ENCODE data around the gene RNF222.
"Not testable (repeated sequence)": the region's sequence is repeated elsewhere in the genome, so short reads cannot be mapped to it uniquely, and the experiment has no call there.

RNF222 gene

GRCh38 chr17:8412089-8412488 lies 14.5 kb upstream of the RNF222 start:
- DNase-seq (ENCODE audit: low spot score): no peak

GRCh38 chr17:8410883-8411238 lies 13.2 kb upstream of the RNF222 start:
- DNase-seq (ENCODE audit: low spot score): no peak

DNA sequence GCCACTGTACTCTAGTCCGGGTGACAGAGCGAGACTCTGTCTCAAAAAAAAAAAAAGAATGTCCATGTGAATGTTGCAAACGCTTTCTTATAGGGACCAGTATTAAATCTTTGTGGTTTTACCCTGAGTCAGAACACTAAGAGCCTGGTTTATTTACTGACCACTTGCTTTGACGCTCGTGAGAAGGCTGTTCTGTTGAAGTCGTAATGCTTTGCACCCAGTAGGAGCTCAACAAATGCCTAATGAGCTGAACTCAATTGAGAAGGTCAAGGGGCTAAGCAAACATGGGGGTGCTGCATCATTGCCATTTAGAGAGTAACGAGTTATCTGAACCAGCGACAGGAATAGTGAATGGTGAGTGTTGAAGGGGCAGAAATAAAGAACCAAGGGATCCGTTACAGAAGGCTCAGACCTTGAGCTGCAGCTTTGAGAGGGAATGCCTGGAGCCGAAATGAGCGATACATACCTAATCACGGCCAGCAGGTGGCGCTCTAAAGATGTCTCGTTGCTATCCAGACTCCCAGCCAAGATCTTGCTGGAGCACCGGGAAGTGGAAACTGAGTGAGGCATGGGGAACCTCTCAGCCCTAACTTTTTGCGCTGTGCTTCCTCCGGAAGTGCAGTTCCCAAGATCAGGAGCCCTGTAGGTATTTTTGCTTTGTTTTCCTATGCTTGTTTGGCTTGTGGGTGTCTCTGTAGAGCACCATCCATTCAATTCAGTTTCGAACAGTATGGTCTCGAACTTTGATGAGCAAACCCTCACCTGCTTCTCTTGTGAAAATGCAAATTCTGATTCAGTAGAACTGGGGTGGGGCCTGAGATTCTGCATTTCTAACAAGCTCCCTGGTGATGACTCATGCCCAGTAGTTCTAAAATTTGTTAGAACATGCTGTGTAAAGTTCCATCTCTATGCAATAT lies 12.6 kb upstream of the RNF222 start:
- DNase-seq (ENCODE audit: low spot score): peak; percentile 76

- DNase-seq (ENCODE audit: low spot score): no peak
These were observed 10.7 kb upstream of the RNF222 start for GRCh38 chr17:8408371-8408770.

DNA sequence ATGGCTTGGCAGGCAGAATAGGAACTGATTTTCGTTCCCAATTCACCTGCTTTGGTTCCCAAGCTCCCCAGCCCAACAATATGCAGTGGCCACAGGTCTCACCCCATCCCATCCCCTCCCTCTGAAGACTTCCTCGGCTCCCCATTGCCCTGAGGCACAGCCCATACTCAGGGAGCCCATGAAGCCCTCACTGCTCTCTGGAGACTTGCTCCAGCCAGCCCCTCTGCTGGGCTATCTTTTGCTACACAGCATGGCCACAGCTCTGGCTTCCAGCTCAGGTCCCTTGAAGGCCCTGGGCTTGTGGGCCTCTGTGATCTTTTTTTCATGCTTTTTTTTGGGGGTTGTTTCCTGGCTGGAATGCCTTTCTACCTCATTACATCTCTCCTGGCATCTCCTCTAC lies 8.5 kb upstream of the RNF222 start:
- no peak for DNase-seq (ENCODE audit: low spot score)

- no peak for DNase-seq (ENCODE audit: low spot score)
These were observed 7.9 kb upstream of the RNF222 start for GRCh38 chr17:8405499-8406016.

DNA sequence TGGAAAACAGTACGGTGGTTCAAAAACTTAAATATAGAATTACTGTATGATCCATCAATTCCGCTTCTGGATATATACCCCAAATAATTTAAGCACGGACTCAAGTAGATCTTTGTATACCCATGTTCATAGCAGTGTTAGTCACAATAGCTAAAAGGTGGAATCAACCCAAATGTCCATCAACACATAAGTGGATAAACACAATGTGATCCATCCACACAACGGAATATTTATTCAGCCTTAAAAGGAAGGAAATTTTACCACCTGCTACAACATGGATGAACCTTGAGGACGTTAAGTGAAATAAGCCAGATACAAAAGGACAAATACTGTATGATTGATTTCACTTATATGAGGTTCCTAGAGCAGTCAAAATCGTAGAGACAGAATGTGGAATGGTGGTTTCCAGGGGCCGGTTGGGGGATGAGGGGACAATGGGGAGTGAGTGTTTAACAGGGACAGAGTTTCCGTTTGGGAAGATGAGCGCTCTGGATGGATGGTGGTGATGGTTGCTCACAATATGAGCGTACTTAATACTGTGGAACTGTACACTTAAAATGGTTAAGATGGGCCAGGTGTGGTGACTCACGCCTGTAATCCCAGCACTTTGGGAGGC lies 5.4 kb upstream of the RNF222 start:
- no peak for DNase-seq (ENCODE audit: low spot score)

DNA sequence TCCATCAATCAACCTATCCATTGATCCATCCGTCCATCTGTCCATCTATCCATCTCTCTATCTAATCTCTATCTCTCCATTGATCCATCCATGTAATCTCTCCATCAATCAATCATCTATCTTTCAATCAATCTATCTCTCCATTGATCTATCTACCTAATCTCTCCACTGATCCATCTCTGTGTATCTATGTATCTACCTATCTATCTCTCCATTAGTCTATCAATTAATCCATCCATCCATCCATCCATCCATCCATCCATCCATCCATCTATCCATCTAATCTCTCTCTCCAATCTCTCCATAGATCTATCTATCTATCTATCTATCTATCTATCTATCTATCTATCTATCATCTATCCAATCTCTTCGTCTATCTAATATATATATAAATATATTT lies 3.5 kb upstream of the RNF222 start:
- DNase-seq (ENCODE audit: low spot score): no peak

DNA sequence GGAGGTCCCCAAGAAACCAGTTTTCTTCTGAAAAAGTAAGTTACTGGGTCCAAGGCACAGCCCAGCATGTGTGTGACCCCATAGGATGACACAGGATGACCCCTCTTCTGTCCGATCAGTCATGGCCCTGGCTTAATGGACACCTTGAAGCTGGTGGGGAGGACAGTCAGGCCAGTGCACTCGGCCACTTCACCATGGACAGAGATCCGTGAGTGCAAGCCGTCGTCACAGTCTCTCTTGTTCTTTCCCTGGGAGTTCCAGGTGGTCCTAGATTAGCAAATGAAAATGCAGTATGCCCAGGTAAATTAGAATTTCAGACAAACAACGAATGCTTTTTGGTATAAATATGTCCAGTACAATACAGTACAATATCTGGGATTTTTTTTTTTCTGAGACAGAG lies 1.4 kb upstream of the RNF222 start:
- DNase-seq (ENCODE audit: low spot score): no peak

GRCh38 chr17:8394497-8394896 lies 3.1 kb downstream of the RNF222 start:
- not testable (repeated sequence) for DNase-seq (ENCODE audit: low spot score)

DNA sequence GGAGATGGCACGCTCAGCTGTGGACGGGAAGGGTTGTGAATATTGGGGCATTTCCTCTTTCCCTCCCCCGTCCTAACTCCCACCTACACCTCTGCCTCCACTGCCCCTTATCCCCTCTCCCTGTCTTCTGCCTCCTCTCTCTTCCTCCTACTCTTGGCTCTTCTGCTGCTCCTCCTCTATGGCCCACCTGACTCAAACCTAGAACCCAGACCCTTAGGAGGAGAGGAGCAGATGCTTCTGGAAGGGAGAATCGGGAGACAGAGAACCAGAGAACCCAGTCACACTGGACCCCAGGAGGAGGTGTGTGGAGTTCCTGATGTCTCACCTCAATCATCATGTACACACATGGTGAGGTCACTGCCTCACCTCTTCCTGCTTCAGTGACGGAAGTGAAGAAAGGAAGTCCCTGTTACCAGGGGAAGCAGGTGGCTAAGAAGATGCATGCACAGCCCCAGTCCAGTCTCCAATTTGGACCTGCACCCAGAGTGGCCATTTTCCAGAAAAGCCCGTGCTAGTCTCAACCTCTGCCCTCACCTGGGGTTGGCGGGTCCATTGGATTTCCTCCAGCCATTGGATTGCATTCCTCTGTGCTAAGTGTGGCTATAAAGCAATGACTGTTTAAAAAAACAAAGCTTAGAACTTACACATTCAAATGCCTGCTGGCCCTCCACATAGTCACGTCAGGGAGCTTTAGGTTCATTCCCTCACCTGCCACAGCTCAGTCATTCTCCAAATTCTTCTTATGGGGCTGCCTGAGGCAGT lies 4.0 kb downstream of the RNF222 start:
- peak; percentile 52 for DNase-seq (ENCODE audit: low spot score)

DNA sequence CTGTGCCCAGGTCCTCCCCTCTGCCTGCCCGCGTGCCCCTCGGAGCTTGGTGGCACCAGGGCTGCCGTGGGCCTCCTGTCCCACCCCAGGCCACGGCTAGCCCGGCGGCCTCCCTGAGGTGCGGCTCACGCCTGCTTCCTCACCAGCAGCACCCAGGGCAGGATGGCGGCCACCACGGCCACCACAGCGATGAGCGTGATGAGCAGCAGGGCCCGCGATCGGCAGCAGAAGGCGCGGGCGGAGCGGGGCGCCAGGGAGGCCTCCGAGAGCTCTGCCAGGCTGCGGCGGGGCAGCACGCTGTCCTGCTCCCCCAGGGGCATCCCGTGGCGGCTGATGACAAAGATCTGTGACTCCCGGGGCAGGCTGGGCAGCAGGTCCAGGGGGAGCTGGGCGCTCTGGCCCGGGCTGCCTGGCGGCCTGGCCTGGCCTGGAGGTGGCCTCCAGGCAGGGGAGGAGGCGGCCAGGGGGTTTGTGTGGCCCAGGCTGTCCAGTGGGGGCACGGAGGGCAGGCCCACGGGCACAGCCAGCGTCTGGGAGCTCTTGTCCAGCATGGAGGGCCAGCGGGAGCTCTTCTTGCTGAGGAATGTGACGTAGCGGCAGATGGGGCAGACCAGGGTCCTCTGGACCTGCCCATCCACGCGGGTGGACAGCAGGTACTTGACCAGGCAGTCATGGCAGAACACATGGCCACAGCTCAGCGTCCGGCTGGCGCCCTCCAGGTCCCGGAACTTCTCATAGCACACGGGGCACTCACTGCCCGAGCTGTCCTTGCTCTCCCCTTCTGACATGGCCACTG lies 4.8 kb downstream of the RNF222 start:
- no peak for DNase-seq (ENCODE audit: low spot score)

DNA sequence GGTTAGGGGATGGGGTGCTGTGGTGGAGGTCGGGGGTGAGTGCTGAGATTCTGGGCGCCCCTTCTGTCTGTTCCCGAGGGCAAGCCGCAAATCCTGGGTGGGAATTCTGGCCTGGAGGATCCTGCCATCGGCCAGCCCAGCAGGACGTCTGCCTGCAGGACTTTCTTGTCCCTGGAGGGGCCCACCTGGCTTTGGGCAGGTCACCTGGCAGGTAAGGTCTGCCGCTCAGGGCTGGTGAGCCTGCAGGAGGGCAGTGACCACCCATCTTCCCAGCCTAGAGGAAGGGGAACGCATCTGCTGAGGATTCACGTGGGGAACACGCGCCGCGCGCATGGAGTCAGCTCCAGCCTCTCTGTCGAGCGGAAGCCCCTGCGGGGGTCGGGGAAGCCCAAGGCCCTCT lies 5.4 kb downstream of the RNF222 start:
- DNase-seq (ENCODE audit: low spot score): no peak

DNA sequence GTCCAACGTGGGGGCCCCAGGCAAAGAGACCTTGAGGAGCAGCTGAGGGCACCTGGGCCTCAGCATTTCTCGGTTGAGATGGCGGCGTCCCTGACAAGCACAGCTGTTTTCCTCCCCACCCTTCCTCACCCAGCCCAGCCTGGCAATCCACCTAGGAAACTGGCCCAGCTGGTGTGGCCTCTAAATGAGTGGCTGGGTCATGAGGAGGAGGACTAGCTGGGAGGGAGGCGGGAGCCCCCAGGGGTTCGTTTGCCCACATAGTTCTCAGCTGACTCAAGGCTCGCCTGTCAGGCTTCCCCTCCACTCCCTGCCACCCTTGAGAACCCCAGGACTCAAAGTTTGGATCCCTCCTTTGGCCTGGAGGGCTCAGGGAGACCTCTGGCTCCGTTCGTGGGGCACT lies 5.9 kb downstream of the RNF222 start:
- DNase-seq (ENCODE audit: low spot score): no peak

DNA sequence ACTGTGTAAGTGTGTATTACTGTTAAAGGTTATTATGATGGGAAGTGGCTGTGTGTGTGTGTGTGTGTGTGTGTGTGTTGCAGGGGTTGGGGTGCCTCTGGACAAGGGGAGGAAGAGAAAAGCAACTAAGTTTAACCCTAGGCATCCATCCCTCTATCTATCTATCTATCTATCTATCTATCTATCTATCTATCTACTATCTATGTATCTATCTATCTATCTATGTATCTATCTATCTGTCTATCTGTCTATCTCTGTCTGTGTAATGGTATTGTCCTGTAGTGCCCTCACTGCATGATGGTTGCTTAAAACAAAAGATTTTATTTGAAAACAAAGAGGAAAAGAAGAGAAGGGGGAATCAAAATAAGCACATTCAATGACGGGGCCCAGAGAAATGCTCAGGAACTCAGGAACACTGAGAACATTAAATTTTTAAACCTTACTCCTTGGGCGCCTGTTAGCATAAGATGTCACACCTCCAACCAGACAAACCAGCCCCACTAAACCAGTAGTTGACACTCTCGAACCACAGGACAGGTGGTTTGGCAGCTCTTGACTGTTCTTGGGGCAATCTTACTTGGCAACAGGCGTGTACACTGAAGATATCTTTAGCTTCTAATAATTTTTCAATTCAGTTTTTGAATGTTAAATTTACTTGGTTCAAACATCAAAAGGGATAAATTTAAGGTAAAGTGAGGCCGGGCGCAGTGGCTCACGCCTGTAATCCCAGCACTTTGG lies 9.5 kb downstream of the RNF222 start:
- no peak for DNase-seq (ENCODE audit: low spot score)

DNA sequence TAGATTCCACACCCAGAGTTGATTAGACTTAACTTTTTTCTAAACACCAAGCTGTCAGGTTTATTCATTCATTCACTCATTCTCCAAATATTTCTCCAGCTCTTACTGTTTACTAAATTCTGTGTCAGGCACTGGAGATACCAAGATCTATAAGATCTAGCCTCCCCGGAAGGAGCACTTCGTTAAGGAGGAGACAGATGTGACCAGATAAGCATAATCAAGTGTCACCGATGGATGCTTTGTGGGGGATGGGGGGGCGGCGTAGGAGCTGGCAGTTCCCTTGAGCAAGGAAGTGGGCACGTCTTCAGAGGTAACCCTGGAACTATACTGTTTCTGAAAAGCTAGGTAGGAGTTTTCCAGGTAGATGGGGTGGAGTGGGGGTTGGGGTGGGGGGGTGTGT lies 10.8 kb downstream of the RNF222 start:
- DNase-seq (ENCODE audit: low spot score): no peak

DNA sequence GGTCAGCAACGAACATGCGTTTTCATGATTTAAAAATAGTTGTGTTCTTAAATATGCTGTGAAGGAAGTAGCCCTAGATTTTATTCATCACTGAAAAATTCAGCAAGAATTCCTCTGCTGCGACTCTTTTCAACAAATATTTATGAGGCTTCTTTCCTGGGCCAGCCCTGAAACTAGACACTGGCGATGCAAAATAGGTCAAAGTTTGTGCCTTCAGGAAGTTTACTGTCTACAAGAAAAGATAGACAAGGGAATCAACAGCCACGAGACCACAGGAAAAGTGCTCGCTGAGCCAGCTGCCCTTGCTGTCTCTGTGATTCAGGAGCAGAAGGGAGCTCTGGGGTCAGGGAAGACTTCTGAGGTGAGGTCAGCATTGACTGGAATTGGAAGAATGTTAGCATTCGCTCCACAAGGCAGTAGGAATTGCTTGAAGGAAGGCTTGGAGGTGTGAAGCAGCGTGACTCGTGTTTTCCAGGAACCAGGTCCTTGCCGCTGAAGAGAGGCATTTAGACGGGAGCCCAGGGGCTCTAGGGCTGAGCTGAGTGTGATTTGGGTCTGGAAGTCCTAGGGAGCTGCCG lies 12.7 kb downstream of the RNF222 start:
- DNase-seq (ENCODE audit: low spot score): peak; percentile 84

GRCh38 chr17:8383143-8383822 lies 14.3 kb downstream of the RNF222 start, which contains the start of gene RPL26:
TSS of gene RPL26 (minus strand) at chr17:8383193. CDS start at chr17:8382310, 883 bp downstream.
- peak; percentile 98 for DNase-seq (ENCODE audit: low spot score)

DNA sequence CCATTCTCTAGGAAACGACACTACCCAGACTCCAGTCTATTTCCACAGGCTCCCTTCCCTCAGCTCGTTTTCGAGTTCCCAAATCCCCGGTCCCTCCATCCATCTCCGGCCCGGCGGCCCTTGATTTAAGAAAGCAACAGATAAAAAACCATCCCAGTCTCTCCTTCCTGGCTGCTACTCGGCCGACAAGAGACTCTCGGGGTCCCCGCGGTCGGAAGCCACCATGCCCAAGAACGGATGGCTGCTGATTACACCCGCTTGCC lies 14.8 kb downstream of the RNF222 start:
- peak; percentile 16 for DNase-seq (ENCODE audit: low spot score)
